ENCODE measurements around the gene SLC28A1. TPM values are rescaled to one million over a fixed set of nuclear protein-coding genes. Genes with fewer than 3 reads are reported as not detected.

Gene SLC28A1
- total RNA-seq, 1 experiment from 2014 or later = 0.13 TPM

DNA sequence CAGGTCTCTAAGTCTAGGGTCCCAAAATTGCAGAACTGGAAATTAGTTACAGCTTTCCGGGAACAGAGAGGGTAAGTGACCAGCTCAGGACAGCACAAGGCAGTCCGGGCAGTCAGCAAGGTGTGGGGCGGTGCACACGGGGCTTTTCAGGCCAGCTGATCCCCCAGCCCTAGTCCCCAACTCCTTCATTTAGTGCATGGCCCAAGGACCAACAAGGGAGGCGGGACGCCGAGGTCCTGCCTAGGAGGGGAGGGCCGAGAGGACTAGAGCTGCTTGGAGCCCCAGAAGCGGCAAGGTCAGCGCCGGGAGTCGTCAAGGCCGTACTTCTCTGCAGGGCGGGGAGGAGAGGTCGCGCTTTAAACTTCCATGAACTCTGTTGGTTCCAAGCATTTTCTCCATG lies 95.2 kb downstream of the SLC28A1 start:
- no peak overlapping the region for H3K27ac Mint-ChIP-seq
- Histone ChIP-seq H2BK120ac (ENCODE audit: low read depth, low read length, poor library complexity, severe bottlenecking) (no peak overlapping the region), H4K20me1 (ENCODE audit: control insufficient read depth, insufficient read depth, insufficient read length) (no peaks in the 10 kb centered on the region), H3K79me1 (ENCODE audit: insufficient read depth, low read depth, low read length, poor library complexity, severe bottlenecking) (no peaks in the 10 kb centered on the region), H3K4me1 (ENCODE audit: insufficient read depth, low read length) (no peaks in the 10 kb centered on the region), H2AK5ac (ENCODE audit: insufficient read length, low read length) (no peak overlapping the region), H2BK20ac (ENCODE audit: low read depth, low read length, poor library complexity, severe bottlenecking) (no peak overlapping the region), H3K9me3 (ENCODE audit: control insufficient read depth, low read depth, low read length) (no peaks in the 10 kb centered on the region), H3K79me2 (ENCODE audit: insufficient read depth, low read length) (no peaks in the 10 kb centered on the region), H2BK5ac (ENCODE audit: insufficient read length, low read length) (no peak overlapping the region), H3K4me2 (ENCODE audit: insufficient read depth, insufficient read length, low read length) (peak overlapping the region; percentile 70), H3K56ac (ENCODE audit: insufficient read length, low read depth, low read length) (no peak overlapping the region), H2BK12ac (ENCODE audit: insufficient read length, low read depth, low read length) (no peak overlapping the region), H2BK15ac (ENCODE audit: low read depth, low read length) (no peak overlapping the region), H3K9ac (ENCODE audit: extremely low read depth, insufficient read length, low read length) (no peak overlapping the region), H3K4ac (ENCODE audit: low read depth, low read length) (no peak overlapping the region), H4K8ac (replicated peaks; ENCODE audit: insufficient read length, low read depth, low read length) (no peak overlapping the region), H4K5ac (ENCODE audit: insufficient read length, low read depth, low read length) (no peak overlapping the region), H3K14ac (ENCODE audit: insufficient read depth, low read length) (peak overlapping the region; percentile 66; the same call in 1 of the 2 replicates), H3K18ac (ENCODE audit: insufficient read length, low read depth, low read length) (no peak overlapping the region), H3K23ac (ENCODE audit: insufficient read length, low read depth, low read length) (no peak overlapping the region), H3K27me3 (ENCODE audit: insufficient read depth, low read length) (peaks cover 5% of the 10 kb centered on the region; the same call in 1 of the 2 replicates), H3T11ph (ENCODE audit: low read length) (no peak overlapping the region), H3K27ac (ENCODE audit: insufficient read length, low read depth, low read length) (no peak overlapping the region), H3K23me2 (ENCODE audit: insufficient read length, low read depth, low read length, poor library complexity, severe bottlenecking) (peaks cover 7% of the 10 kb centered on the region), H4K91ac (ENCODE audit: insufficient read length, low read depth, low read length) (no peak overlapping the region), H2AFZ (ENCODE audit: low read length) (no peak overlapping the region)
- H3K4me1 Mint-ChIP-seq = peaks cover 19 to 21% of the 10 kb centered on the region in 2 experiments
- TF ChIP-seq, protein P1, sequence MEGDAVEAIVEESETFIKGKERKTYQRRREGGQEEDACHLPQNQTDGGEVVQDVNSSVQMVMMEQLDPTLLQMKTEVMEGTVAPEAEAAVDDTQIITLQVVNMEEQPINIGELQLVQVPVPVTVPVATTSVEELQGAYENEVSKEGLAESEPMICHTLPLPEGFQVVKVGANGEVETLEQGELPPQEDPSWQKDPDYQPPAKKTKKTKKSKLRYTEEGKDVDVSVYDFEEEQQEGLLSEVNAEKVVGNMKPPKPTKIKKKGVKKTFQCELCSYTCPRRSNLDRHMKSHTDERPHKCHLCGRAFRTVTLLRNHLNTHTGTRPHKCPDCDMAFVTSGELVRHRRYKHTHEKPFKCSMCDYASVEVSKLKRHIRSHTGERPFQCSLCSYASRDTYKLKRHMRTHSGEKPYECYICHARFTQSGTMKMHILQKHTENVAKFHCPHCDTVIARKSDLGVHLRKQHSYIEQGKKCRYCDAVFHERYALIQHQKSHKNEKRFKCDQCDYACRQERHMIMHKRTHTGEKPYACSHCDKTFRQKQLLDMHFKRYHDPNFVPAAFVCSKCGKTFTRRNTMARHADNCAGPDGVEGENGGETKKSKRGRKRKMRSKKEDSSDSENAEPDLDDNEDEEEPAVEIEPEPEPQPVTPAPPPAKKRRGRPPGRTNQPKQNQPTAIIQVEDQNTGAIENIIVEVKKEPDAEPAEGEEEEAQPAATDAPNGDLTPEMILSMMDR (conservative IDR thresholded peaks at IDR 0.05) = no peak
- DNase-seq = peak; percentile 64
- WGBS (ENCODE audit: extremely low coverage, insufficient read length, low lambda C conversion rate) = no CpG with 5 or more reads among the region's 16 CpGs
- H3K27me3 Mint-ChIP-seq (ENCODE audit: low read depth) = peaks cover 58% of the 10 kb centered on the region
- H3K36me3 Mint-ChIP-seq (ENCODE audit: insufficient read depth in 1 of 3, low read depth in 3 of 3) = no peaks in the 10 kb centered on the region
- H3K4me3 Mint-ChIP-seq = peak overlapping the region; percentile 83 to 90
- no peaks in the 10 kb centered on the region; a peak in 3 of 5 replicates for H3K9me3 Mint-ChIP-seq

Measured in H9 (cell line).